ENCODE measurements around the gene AMER2.

Gene AMER2

GRCh38 chr13:25153736-25154135, 18.4 kb downstream of the AMER2 start:
- DNase-seq (ENCODE audit: low read depth in 2 of 3, low spot score in 2 of 3): no peak

- no peak for DNase-seq (ENCODE audit: low read depth in 2 of 3, low spot score in 2 of 3)
Measured at GRCh38 chr13:25151626-25152195, 20.4 kb downstream of the AMER2 start.

- no peak for DNase-seq (ENCODE audit: low read depth in 2 of 3, low spot score in 2 of 3)
Measured at GRCh38 chr13:25149711-25150110, 22.4 kb downstream of the AMER2 start.

GRCh38 chr13:25148402-25148771, 23.7 kb downstream of the AMER2 start:
- no peak for DNase-seq (ENCODE audit: low read depth in 2 of 3, low spot score in 2 of 3)

- no peak for DNase-seq (ENCODE audit: low read depth in 2 of 3, low spot score in 2 of 3)
Measured at GRCh38 chr13:25147638-25148401, 24.3 kb downstream of the AMER2 start.

GRCh38 chr13:25143706-25144105, 28.4 kb downstream of the AMER2 start:
- DNase-seq (ENCODE audit: low read depth in 2 of 3, low spot score in 2 of 3): no peak

- DNase-seq (ENCODE audit: low read depth in 2 of 3, low spot score in 2 of 3): no peak
Measured at GRCh38 chr13:25141042-25141441, 31.0 kb downstream of the AMER2 start.

- no peak for DNase-seq (ENCODE audit: low read depth in 2 of 3, low spot score in 2 of 3)
Measured at GRCh38 chr13:25137788-25138115, 34.3 kb downstream of the AMER2 start.

GRCh38 chr13:25136880-25137787, 35.0 kb downstream of the AMER2 start:
- no peak for DNase-seq (ENCODE audit: low read depth in 2 of 3, low spot score in 2 of 3)

GRCh38 chr13:25135896-25136295, 36.2 kb downstream of the AMER2 start:
- DNase-seq (ENCODE audit: low read depth in 2 of 3, low spot score in 2 of 3): no peak

- DNase-seq (ENCODE audit: low read depth in 2 of 3, low spot score in 2 of 3): no peak
Measured at GRCh38 chr13:25132751-25133390, 39.2 kb downstream of the AMER2 start.

GRCh38 chr13:25131881-25132420, 40.1 kb downstream of the AMER2 start:
- DNase-seq (ENCODE audit: low read depth in 2 of 3, low spot score in 2 of 3): no peak

GRCh38 chr13:25130944-25131343, 41.1 kb downstream of the AMER2 start:
- DNase-seq (ENCODE audit: low read depth in 2 of 3, low spot score in 2 of 3): no peak

GRCh38 chr13:25118378-25118905, 53.6 kb downstream of the AMER2 start:
- no peak for DNase-seq (ENCODE audit: low read depth in 2 of 3, low spot score in 2 of 3)

- DNase-seq (ENCODE audit: low read depth in 2 of 3, low spot score in 2 of 3): no peak
Measured at GRCh38 chr13:25117312-25117711, 54.8 kb downstream of the AMER2 start.

GRCh38 chr13:25116044-25116443, 56.0 kb downstream of the AMER2 start:
- DNase-seq (ENCODE audit: low read depth in 2 of 3, low spot score in 2 of 3): no peak

GRCh38 chr13:25114220-25114619, 57.9 kb downstream of the AMER2 start:
- peak; percentile 12 to 40 (median 23) for DNase-seq (ENCODE audit: low read depth in 2 of 3, low spot score in 2 of 3)

- no peak for DNase-seq (ENCODE audit: low read depth in 2 of 3, low spot score in 2 of 3)
Measured at GRCh38 chr13:25112695-25113255, 59.3 kb downstream of the AMER2 start.
